ENCODE measurements around the gene ITIH2.
"Not testable (repeated sequence)": the region's sequence is repeated elsewhere in the genome, so short reads cannot be mapped to it uniquely, and the experiment has no call there.

ITIH2 gene

GRCh38 chr10:7692368-7692767 is 10.7 kb upstream of the ITIH2 start:
- DNase-seq = not testable (repeated sequence)

- DNase-seq = not testable (repeated sequence)
These were observed 9.9 kb upstream of the ITIH2 start for GRCh38 chr10:7693194-7693593.

GRCh38 chr10:7696545-7696944 is 6.6 kb upstream of the ITIH2 start:
- peak in 13 of 56 donors; percentile 1 to 15 (median 5) for DNase-seq

DNA sequence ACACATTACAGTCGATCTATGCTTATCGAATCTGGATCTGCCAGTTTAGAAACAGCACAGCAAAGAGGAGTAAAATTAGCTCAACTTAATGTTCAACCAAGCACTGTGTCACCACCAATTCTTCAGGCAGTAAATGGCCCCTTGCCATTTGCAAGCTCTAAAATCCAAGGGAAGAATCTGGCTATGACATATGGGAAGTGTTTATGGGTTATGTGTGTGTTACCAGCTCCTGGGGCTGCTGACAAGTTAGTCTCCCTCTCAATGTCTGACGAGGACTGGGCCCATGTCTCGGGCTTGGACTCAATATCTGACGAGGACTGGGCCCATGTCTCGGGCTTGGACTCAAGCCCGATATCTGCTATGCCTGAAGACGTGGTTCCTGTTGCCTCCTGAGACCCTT is 5.7 kb upstream of the ITIH2 start:
- no peak for DNase-seq

DNA sequence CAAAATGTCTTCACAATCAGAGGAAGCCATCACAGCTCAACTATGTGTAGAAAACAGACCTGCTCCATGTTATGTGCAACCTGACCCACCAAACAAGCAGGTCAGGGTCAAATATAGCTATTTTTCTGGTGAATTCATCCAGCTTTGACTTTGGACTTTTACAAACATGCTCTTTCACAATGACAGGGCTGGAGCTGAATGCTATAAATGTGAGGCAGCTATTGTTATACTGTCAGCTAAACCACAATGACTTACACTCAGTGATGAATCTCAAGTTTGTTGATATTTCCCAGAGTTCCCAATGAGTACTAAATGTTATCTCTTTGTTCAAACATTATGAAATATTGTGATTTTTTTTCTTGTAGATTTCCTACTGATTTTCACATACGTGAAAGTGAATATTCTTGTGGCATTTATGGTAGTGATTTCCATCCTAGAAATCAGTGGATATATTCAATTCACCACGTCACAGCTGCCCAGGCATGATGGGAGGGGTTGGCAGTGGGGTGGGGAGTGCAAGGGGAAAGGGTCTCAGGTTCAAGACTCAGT is 2.5 kb upstream of the ITIH2 start:
- no peak for DNase-seq

GRCh38 chr10:7701158-7701742 is 1.9 kb upstream of the ITIH2 start:
- no peak for DNase-seq

- no peak for DNase-seq
These were observed 766 bp upstream of the ITIH2 start for GRCh38 chr10:7702288-7702812.

- no peak for DNase-seq
These were observed 1.2 kb downstream of the ITIH2 start for GRCh38 chr10:7704071-7705016.

DNA sequence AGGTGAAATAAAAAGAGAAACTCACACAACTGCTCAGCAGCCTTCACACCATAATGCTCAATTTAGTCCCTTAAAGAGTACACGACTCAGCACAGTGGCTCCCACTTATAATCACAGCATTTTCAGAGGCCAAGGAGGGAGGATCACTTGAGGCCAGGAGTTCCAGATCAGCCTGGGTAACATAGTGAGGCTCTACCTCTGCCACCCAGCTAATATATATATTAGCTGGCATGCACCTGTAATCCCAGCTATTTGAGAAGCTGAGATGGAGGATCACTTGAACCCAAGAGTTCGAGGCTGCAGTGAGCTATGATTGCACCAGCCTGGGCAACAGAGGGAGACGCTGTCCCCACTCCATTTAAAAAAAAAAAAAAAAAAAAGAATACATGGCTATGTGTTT is 2.2 kb downstream of the ITIH2 start:
- no peak for DNase-seq

- no peak for DNase-seq
These were observed 3.5 kb downstream of the ITIH2 start for GRCh38 chr10:7706534-7707073.

DNA sequence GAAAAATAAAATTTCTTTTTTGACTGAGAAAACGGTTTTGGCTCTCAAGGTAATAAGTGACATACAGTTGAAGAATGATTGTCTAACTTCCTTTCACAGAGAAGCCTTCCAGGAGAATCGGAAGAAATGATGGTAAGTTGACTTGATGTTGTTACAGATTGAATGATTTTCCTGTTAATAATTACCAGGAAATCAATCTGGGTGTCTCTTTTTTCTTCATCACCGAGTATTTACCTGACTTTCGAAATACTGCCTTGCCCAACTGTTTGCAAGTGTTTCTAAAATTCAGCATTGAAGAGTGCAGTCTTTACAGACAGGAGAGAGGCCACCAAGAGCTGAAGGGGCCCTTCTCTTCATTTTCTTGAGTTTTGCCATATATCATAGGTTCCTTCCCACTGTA is 4.0 kb downstream of the ITIH2 start:
- DNase-seq = no peak

- DNase-seq = no peak
These were observed 4.9 kb downstream of the ITIH2 start for GRCh38 chr10:7707858-7708622.

DNA sequence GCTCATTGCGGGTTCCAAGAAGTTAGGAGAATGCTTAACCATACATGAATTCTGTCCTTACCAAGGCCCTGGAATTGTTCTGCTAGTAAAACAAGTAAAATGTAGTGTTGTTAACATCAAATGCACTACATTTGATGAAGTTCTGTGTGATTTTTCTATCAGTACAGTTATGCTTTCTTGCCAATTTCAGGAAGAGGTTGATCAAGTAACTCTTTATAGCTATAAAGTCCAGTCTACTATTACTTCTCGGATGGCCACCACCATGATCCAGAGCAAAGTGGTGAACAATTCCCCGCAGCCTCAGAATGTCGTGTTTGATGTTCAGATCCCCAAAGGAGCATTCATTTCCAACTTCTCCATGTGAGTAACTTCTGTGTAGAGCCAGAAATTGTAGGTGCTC is 5.7 kb downstream of the ITIH2 start:
- no peak for DNase-seq

DNA sequence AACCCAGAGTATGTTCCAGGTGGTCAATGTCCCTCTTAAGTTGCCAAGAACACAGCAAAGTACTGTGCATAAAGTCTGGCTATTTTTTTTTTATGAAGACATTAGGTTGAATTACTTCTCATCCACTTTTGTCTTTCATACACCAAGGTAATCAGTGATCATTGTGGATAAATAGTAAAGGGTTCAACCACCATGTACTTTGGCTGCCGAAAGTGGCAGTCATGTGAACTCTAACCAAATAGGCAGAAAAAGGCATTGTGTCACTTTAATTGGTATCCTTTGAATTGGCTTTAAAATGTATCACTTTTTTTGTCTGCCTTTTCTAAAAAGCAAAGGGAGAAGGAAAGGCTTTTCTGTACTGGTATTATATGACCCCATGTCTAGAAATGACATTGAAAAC is 7.3 kb downstream of the ITIH2 start:
- no peak for DNase-seq

DNA sequence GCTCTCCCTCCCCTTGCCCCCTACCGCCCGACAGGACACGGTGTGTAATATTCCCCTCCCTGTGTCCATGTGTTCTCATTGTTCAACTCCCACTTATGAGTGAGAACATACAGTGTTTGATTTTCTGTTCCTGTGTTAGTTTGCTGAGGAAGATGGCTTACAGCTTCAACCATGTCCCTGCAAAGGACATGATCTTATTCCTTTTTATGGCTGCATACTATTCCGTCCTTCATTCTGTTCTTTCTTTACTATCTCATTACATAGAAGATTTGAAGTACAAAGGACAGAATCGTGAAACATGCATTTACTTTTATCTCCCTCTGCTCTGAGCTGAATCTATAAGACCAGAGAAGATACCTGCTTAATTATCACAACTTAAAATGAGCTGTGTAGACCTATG is 8.0 kb downstream of the ITIH2 start:
- not testable (repeated sequence) for DNase-seq

DNA sequence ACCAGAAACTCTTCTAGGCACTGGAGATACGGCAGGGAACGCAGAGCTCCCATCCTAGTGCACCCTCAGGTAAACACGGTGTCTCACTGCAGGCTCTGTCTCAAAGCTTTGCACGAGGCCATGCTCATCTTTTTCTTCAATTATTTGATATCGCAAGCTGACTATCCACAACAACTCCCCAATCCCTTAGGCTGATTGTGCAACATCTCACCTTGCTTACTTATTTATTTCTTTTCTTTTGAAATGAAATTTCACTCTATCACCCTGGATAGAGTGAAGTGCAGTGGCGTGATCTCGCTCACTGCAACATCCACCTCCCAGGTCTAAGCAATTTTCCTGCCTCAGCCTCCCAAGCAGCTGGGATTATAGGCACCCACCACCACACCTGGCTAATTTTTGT is 12.4 kb downstream of the ITIH2 start:
- no peak for DNase-seq

DNA sequence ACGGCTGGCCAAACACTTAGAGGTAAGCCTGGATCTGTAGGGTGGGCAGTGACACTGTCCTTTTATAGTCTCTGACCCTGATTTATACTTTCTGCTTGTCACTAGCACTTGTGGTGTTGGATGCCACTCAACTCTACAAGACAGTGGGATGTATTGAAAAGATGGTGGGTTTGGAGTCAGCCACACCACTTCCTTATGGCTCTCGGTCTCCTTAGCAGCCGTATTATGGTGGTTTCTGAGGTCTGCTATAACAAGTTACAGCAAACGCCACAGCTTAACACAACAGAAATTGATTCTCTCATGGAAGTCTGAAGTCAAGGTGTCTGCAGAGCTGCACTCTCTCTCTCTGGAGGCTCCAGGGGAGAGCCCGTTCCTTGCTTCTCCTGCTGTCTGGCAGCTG is 14.7 kb downstream of the ITIH2 start:
- DNase-seq = no peak

- DNase-seq = no peak
These were observed 15.6 kb downstream of the ITIH2 start for GRCh38 chr10:7718685-7719084.

DNA sequence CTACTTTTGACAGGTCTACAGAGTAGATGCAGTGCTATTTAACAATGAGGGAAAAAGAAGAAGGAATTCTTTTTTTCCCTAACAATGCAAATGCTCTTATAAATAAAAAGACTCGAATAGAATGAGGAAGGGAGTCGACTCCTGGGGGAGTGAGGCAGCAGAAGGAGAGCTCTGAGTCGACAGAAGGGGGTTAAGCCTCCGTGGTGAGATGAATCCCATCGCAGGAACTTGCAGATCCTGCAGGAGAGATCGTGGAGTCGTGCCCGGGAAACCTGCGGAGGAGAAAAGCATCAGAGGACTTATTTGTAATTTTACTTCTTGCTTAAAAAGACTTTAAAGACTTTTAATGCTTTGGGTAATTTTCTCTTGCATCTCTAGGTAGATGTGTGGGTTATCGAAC is 17.4 kb downstream of the ITIH2 start:
- no peak for DNase-seq

DNA sequence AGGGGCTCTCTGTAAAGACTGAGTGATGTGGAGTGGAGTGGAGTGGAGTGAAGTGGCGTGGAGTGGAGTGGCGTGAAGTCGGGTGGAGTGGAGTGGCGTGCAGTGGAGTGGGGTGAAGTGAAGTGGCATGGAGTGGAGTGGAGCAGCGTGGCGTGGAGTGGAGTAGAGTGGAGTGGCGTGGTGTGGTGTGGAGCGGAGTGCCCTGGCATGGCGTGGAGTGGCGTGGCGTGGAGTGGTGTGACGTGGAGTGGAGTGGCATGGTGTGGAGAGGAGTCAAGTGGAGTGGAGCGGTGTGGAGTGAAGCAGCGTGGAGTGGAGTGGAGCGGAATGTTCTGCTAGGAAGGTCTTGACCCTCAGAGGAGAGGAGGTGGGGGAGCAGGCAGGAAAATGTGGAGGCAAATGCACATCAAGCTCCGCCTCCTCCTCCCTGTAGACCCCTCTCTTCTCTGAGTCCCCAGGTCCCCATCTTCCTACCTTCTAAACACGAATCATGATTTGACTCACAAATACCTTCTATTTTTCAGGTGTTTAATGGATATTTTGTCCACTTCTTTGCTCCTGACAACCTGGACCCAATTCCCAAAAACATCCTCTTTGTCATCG is 19.9 kb downstream of the ITIH2 start:
- no peak for DNase-seq

- DNase-seq = no peak
These were observed 31.7 kb downstream of the ITIH2 start for GRCh38 chr10:7734821-7735220.
